OCI-LY3 (cell line): ENCODE data around the gene MDM4.
A peak's percentile ranks its signal among the peaks of the same experiment; 100 is the strongest.

Experiments
- H2AFZ ChIP-seq: fragments of 200-600, 300-600 bp; shearing (Covaris generic); 2 replicates; pipeline ENCODE4 v1.6.0; 2014; ENCODE audit warnings: antibody characterized with exemption, low read depth, low read length
- H3K27ac ChIP-seq: fragments of 200-600, 300-600 bp; sonication (generic); 2 replicates; pipeline ENCODE4 v1.5.1; 2014; ENCODE audit warnings: mild to moderate bottlenecking, low read length, moderate library complexity, mixed read lengths
- H3K27me3 ChIP-seq: fragments of 200-600, 300-600 bp; sonication (generic); 2 replicates; pipeline ENCODE4 v1.6.1; 2014; ENCODE audit warnings: low read depth, low read length, mixed read lengths
- H3K36me3 ChIP-seq: fragments of 200-600, 300-600 bp; sonication (generic); replicated peaks from 2 replicates; pipeline ENCODE3; 2014; ENCODE audit warnings: low read depth, low read length, mixed read lengths
- H3K4me1 ChIP-seq: fragments of 300-600, 200-600 bp; sonication (generic); 2 replicates; pipeline ENCODE4 v1.6.1; 2014; ENCODE audit warnings: low read length, mixed read lengths
- H3K4me2 ChIP-seq: fragments of 200-600, 300-600 bp; sonication (generic); 2 replicates; pipeline ENCODE4 v1.6.1; 2014; ENCODE audit warnings: low read length, mixed read lengths
- H3K4me3 ChIP-seq: fragments of 300-600, 200-600 bp; sonication (generic); 2 replicates; pipeline ENCODE4 v1.5.1; 2014; ENCODE audit warnings: antibody characterized with exemption, mild to moderate bottlenecking, low read length, moderate library complexity
- H3K79me2 ChIP-seq: fragments of 300-600, 200-600 bp; shearing (Covaris generic); 2 replicates; pipeline ENCODE4 v1.6.1; 2014; ENCODE audit warnings: mild to moderate bottlenecking, low read length, mixed read lengths
- H3K9ac ChIP-seq: fragments of 300-600, 200-600 bp; shearing (Covaris generic); 2 replicates; pipeline ENCODE4 v1.6.0; 2014; ENCODE audit warnings: mild to moderate bottlenecking, low read length, moderate library complexity
- H3K9me3 ChIP-seq: fragments of 200-600, 300-600 bp; shearing (Covaris generic); 2 replicates; pipeline ENCODE4 v1.6.1; 2014; ENCODE audit warnings: low read length, mixed read lengths; ENCODE audit not compliant: insufficient read depth
- H4K20me1 ChIP-seq: fragments of 200-600, 300-600 bp; sonication (generic); 2 replicates; pipeline ENCODE4 v1.6.1; 2016; ENCODE audit warnings: low read length, mixed read lengths; ENCODE audit not compliant: insufficient read depth
- CTCF ChIP-seq: fragments of 200-600, 300-600 bp; sonication (generic); IDR thresholded peaks from 2 replicates; pipeline ENCODE4 v1.5.1; 2014; ENCODE audit warnings: antibody characterized with exemption, low read length, low read depth
- EZH2phosphoT487 ChIP-seq: fragments of 200-600 bp; shearing (Covaris generic); IDR thresholded peaks from 2 replicates; pipeline ENCODE4 v1.6.1; 2018; ENCODE audit warnings: antibody characterized with exemption, mixed run types, low read depth

The MDM4 gene

GRCh38 chr1:204478172-204478899 is 37.9 kb upstream of the MDM4 start:
- TF ChIP-seq EZH2phosphoT487 (no peak), CTCF (no peak)
- Histone ChIP-seq H3K9ac (no peak overlapping the region), H4K20me1 (peaks cover 21% of the 10 kb centered on the region; the same call in 1 of the 2 replicates), H3K4me2 (no peak overlapping the region), H2AFZ (no peak overlapping the region), H3K27ac (no peak overlapping the region), H3K4me3 (no peak overlapping the region), H3K27me3 (no peaks in the 10 kb centered on the region), H3K9me3 (no peaks in the 10 kb centered on the region), H3K79me2 (peaks cover 4% of the 10 kb centered on the region), H3K36me3 (peaks cover 5% of the 10 kb centered on the region), H3K4me1 (peaks cover 19% of the 10 kb centered on the region)

GRCh38 chr1:204478921-204479320 is 37.3 kb upstream of the MDM4 start:
- Histone ChIP-seq H3K4me1 (peaks cover 19% of the 10 kb centered on the region), H4K20me1 (peaks cover 21% of the 10 kb centered on the region; the same call in 1 of the 2 replicates), H3K79me2 (peaks cover 4% of the 10 kb centered on the region), H3K9me3 (no peaks in the 10 kb centered on the region), H3K27ac (no peak overlapping the region), H3K4me2 (no peak overlapping the region), H3K36me3 (peaks cover 5% of the 10 kb centered on the region), H3K4me3 (no peak overlapping the region), H3K9ac (no peak overlapping the region), H2AFZ (no peak overlapping the region), H3K27me3 (no peaks in the 10 kb centered on the region)
- no peak for TF ChIP-seq EZH2phosphoT487
- TF ChIP-seq CTCF: no peak

- no peaks in the 10 kb centered on the region for H3K9me3 ChIP-seq
- H3K36me3 ChIP-seq: peaks cover 5% of the 10 kb centered on the region
- peaks cover 21% of the 10 kb centered on the region; the same call in 1 of the 2 replicates for H4K20me1 ChIP-seq
- H3K27ac ChIP-seq: no peak overlapping the region
- TF ChIP-seq CTCF (no peak), EZH2phosphoT487 (no peak)
- peaks cover 19% of the 10 kb centered on the region for H3K4me1 ChIP-seq
- peaks cover 4% of the 10 kb centered on the region for H3K79me2 ChIP-seq
- no peak overlapping the region for H2AFZ ChIP-seq
- no peak overlapping the region for H3K4me2 ChIP-seq
- no peak overlapping the region for H3K9ac ChIP-seq
- H3K4me3 ChIP-seq: no peak overlapping the region
- no peaks in the 10 kb centered on the region for H3K27me3 ChIP-seq
These were observed 36.6 kb upstream of the MDM4 start for GRCh38 chr1:204479387-204480136.

- Histone ChIP-seq H3K4me3 (no peak overlapping the region), H2AFZ (no peak overlapping the region), H3K9me3 (no peaks in the 10 kb centered on the region), H3K4me1 (peaks cover 19% of the 10 kb centered on the region), H3K4me2 (peak overlapping the region; percentile 40; the same call in 1 of the 2 replicates), H4K20me1 (peaks cover 17% of the 10 kb centered on the region; the same call in 1 of the 2 replicates), H3K36me3 (peaks cover 5% of the 10 kb centered on the region), H3K79me2 (peaks cover 4% of the 10 kb centered on the region), H3K9ac (no peak overlapping the region), H3K27me3 (no peaks in the 10 kb centered on the region), H3K27ac (no peak overlapping the region)
- TF ChIP-seq EZH2phosphoT487 (no peak), CTCF (no peak)
These were observed 35.7 kb upstream of the MDM4 start for GRCh38 chr1:204480515-204480914.
